MM.1S (cell line): ENCODE results near the gene KLK6.

ENCODE experiments used
- CTCF ChIP-seq: fragments of 300-600 bp; sonication (generic); IDR thresholded peaks from 2 replicates; pipeline ENCODE4 v1.5.1; 2016; ENCODE audit warnings: antibody characterized with exemption, low read length, mixed read lengths
- EZH2 ChIP-seq: fragments of 300-600 bp; sonication (generic); optimal IDR thresholded peaks from 2 replicates; pipeline ENCODE3; 2017; ENCODE audit warnings: low read depth, mild to moderate bottlenecking, antibody characterized with exemption, low read length, mixed read lengths
- EZH2phosphoT487 ChIP-seq: fragments of 300-600 bp; sonication (generic); IDR thresholded peaks from 2 replicates; pipeline ENCODE4 v1.6.1; 2018; ENCODE audit warnings: antibody characterized with exemption, low read length

DNA sequence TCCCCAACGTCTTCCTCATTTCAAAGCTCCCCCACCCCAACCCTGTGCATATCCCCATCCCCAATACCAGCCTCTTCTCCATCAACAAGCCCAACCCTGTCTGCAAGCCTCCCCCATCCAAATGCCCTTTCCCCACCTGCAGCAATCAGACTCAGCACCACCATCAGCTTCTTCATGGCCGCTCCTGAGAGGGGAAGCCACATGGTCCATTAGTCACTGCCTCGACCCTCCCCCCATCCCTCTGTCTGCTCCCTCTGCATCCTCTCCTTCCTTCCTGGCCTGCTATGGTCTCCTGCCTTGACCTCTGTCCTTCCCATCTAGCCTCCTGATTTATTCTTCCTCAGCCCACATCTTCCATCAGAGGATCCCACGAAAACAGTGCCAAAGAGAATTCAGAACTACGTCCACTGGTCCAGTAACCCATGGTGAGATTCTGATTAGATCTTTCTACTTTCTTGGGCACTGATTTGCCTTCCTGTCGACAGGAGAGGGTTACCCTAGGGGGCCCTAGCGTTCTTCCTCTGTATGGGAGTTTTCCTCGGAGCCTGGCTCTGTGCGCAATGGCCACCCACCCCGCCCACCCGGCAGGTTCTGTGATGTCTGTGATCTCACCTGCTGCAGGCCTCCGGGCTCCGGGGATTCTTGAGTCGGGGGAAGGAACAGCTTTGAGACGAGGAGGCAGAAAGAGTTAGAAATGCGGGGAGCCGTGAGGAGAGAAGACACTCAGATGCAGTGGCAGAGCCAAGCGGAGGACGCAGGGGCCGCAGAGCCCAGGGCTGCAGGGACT is 1.3 kb downstream of the KLK6 start:
- no peak for TF ChIP-seq CTCF
- no peak for TF ChIP-seq EZH2phosphoT487
- no peak for TF ChIP-seq EZH2
